Esophagus squamous epithelium (tissue), 4 donors: ENCODE data around the gene ATP11A.

Source experiments
- POLR2A ChIP-seq, 4 donors: fragments of 450-650 bp; IDR thresholded peaks; one replicate each; pipeline ENCODE4 v1.6.1; 2017; ENCODE audit warnings: antibody characterized with exemption in 4 of 4, mild to moderate bottlenecking in 4 of 4, moderate library complexity in 3 of 4
- TF ChIP-seq, protein P1 (sequence below), 6 experiments: fragments of 450-650 bp in 4 of 6; fragments of 200-600 bp in 2 of 6; sonication (generic) in 2 of 6; IDR thresholded peaks; one replicate each; pipeline ENCODE4 v1.5.1; 2016 to 2019; ENCODE audit warnings: antibody characterized with exemption in 6 of 6, mild to moderate bottlenecking in 4 of 6, moderate library complexity in 4 of 6

DNA sequence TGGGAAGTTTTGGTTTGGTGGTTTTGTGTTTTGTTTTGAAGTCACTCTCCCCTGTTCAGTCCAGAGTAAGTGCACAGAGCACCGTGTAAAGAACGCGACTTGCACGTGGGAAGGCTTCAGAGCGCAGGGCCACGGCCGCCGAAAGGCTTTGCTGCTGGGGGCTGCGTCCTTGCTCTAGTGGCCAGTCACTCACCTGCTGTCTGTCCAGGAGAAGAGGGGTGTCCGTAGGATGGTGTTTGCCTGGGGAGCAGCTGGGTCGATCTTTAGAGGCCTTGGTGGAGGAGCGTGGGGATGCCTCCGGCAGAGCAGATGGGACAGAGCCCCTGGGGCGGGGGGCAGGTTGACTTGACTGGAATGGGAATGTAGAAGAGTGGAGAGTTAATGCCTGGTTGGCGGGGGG lies 162.6 kb downstream of the ATP11A start:
- no peak for TF ChIP-seq POLR2A (IDR thresholded peaks at IDR 0.05)
- TF ChIP-seq, protein P1, sequence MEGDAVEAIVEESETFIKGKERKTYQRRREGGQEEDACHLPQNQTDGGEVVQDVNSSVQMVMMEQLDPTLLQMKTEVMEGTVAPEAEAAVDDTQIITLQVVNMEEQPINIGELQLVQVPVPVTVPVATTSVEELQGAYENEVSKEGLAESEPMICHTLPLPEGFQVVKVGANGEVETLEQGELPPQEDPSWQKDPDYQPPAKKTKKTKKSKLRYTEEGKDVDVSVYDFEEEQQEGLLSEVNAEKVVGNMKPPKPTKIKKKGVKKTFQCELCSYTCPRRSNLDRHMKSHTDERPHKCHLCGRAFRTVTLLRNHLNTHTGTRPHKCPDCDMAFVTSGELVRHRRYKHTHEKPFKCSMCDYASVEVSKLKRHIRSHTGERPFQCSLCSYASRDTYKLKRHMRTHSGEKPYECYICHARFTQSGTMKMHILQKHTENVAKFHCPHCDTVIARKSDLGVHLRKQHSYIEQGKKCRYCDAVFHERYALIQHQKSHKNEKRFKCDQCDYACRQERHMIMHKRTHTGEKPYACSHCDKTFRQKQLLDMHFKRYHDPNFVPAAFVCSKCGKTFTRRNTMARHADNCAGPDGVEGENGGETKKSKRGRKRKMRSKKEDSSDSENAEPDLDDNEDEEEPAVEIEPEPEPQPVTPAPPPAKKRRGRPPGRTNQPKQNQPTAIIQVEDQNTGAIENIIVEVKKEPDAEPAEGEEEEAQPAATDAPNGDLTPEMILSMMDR (IDR thresholded peaks at IDR 0.05) = no peak
